Caco-2 (cell line): Measurements from ENCODE around the gene ZNF789. TPM values are rescaled to one million over a fixed set of nuclear protein-coding genes. Genes with fewer than 3 reads are reported as not detected.

Source experiments
- BruUV-seq: library from RNA; stranded (reverse); fragments of 400-500 nt; replicated peaks from 2 replicates; lab custom pipeline; 2021; lab: Mats Ljungman, UMichigan
- CTCF ChIA-PET: fragments of 300-600 bp; sonication (Branson Sonifier 250); formaldehyde crosslinking; loops from one replicate; lab custom pipeline; 2022; ENCODE audit warnings: antibody characterized with exemption; lab: Charles Lee
- POLR2A ChIA-PET: fragments of 300-600 bp; sonication (Branson Sonifier 250); formaldehyde crosslinking; loops from one replicate; lab custom pipeline; 2022; ENCODE audit warnings: antibody characterized with exemption; lab: Charles Lee
- DNase-seq, 2 experiments: peaks; one replicate each; pipeline versions ENCODE4 v3.0.0 to v3.0.0-alpha.2; 2020 to 2022
- H3K27me3 ChIP-seq: replicated peaks from 2 replicates; pipeline ENCODE4 v1.6.0; 2011; ENCODE audit warnings: low read length; ENCODE audit not compliant: control insufficient read depth, insufficient read depth
- H3K36me3 ChIP-seq: 2 replicates; pipeline ENCODE4 v1.5.1; 2011; ENCODE audit warnings: low read length; ENCODE audit not compliant: control insufficient read depth, insufficient read depth
- H3K4me1 ChIP-seq: fragments of 250-450 bp; sonication (Bioruptor Pico); 2 replicates; pipeline ENCODE4 v1.5.1; 2020; ENCODE audit warnings: mild to moderate bottlenecking
- H3K4me3 ChIP-seq: 2 replicates; pipeline ENCODE4 v1.5.1; 2011; ENCODE audit warnings: low read depth, mild to moderate bottlenecking, control low read depth, low read length
- H3K9me3 ChIP-seq: fragments of 250-450 bp; sonication (Bioruptor Pico); 2 replicates; pipeline ENCODE4 v1.5.1; 2020; ENCODE audit warnings: mild to moderate bottlenecking, moderate library complexity
- H3K27ac Mint-ChIP-seq: one replicate; pipeline ENCODE4 v1.8.0; 2022; ENCODE audit warnings: mixed read lengths; ENCODE audit not compliant: unreplicated experiment
- H3K27me3 Mint-ChIP-seq: one replicate; pipeline ENCODE4 v1.8.0; 2022; ENCODE audit warnings: mixed read lengths; ENCODE audit not compliant: insufficient read depth, unreplicated experiment
- H3K36me3 Mint-ChIP-seq: one replicate; pipeline ENCODE4 v1.8.0; 2022; ENCODE audit warnings: mild to moderate bottlenecking, mixed read lengths; ENCODE audit not compliant: insufficient read depth, unreplicated experiment
- H3K4me1 Mint-ChIP-seq: one replicate; pipeline ENCODE4 v1.8.0; 2022; ENCODE audit warnings: low read depth, mixed read lengths; ENCODE audit not compliant: unreplicated experiment
- H3K4me3 Mint-ChIP-seq: one replicate; pipeline ENCODE4 v1.8.0; 2022; ENCODE audit warnings: mild to moderate bottlenecking, moderate library complexity, mixed read lengths; ENCODE audit not compliant: unreplicated experiment
- H3K9me3 Mint-ChIP-seq: one replicate; pipeline ENCODE4 v1.8.0; 2022; ENCODE audit warnings: mixed read lengths; ENCODE audit not compliant: unreplicated experiment
- CTCF ChIP-seq, 2 experiments: fragments of 200-600 bp in 1 of 2; IDR thresholded peaks; 1 replicate in 1 of 2; 2 replicates in 1 of 2; pipeline versions ENCODE4 v1.5.1 to v1.8.0; 2011 to 2022; ENCODE audit warnings: antibody characterized with exemption in 1 of 2, control low read depth in 1 of 2, inconsistent platforms in 1 of 2, low read depth in 1 of 2, low read length in 1 of 2, mild to moderate bottlenecking in 1 of 2, moderate library complexity in 1 of 2; ENCODE audit not compliant: insufficient read depth in 1 of 2, severe bottlenecking in 1 of 2, unreplicated experiment in 1 of 2
- intact Hi-C: fragments of 100-400 bp; cut with micrococcal nuclease; formaldehyde crosslinking; loops from one replicate; pipeline ENCODE4 v1.10.0; 2022; ENCODE audit not compliant: unreplicated experiment
- total RNA-seq: library from RNA; stranded (reverse); gene quantifications from 2 replicates; pipeline ENCODE4 v1.2.3, GENCODE V29; 2022

The ZNF789 gene
- total RNA-seq, 1 experiment from 2014 or later: 30.1 TPM

GRCh38 chr7:99448855-99449254 lies 23.8 kb upstream of the ZNF789 start:
- peaks cover 92% of the 10 kb centered on the region for H3K36me3 Mint-ChIP-seq

GRCh38 chr7:99449326-99449725 lies 23.4 kb upstream of the ZNF789 start:
- no peak overlapping the region for H3K4me3 ChIP-seq
- Mint-ChIP-seq H3K4me1 (peaks cover 6% of the 10 kb centered on the region), H3K9me3 (no peaks in the 10 kb centered on the region), H3K27ac (peak overlapping the region; percentile 14), H3K27me3 (no peaks in the 10 kb centered on the region), H3K4me3 (no peak overlapping the region), H3K36me3 (peaks cover 92% of the 10 kb centered on the region)
- CTCF ChIA-PET: no interaction called here
- H3K9me3 ChIP-seq: no peaks in the 10 kb centered on the region
- H3K4me1 ChIP-seq: no peaks in the 10 kb centered on the region
- intact Hi-C loops: no loop called here
- peaks cover 19% of the 10 kb centered on the region for H3K36me3 ChIP-seq
- no peaks in the 10 kb centered on the region for H3K27me3 ChIP-seq
- no peak for TF ChIP-seq CTCF (IDR thresholded peaks at IDR 0.05; ENCODE audit: insufficient read depth in 1 of 2, low read depth in 1 of 2, low read length in 1 of 2, severe bottlenecking in 1 of 2, unreplicated experiment in 1 of 2)
- BruUV-seq: no TSS peak
- DNase-seq: no peak
- POLR2A ChIA-PET: interaction anchor here (0.6 kb wide), 1 partner anchor 15 kb away, joined by 6 read pairs; no protein-coding TSS in a partner anchor

More at GRCh38 chr7:99448855-99449254, 23.8 kb upstream of the ZNF789 start:
- Mint-ChIP-seq H3K4me3 (no peak overlapping the region), H3K27ac (no peak overlapping the region), H3K4me1 (peaks cover 4% of the 10 kb centered on the region), H3K9me3 (no peaks in the 10 kb centered on the region), H3K27me3 (no peaks in the 10 kb centered on the region)
- TF ChIP-seq CTCF (IDR thresholded peaks at IDR 0.05; ENCODE audit: insufficient read depth in 1 of 2, low read depth in 1 of 2, low read length in 1 of 2, severe bottlenecking in 1 of 2, unreplicated experiment in 1 of 2): no peak
- intact Hi-C loops: no loop called here
- no peak overlapping the region for H3K4me3 ChIP-seq
- DNase-seq: no peak
- H3K9me3 ChIP-seq: no peaks in the 10 kb centered on the region
- no TSS peak for BruUV-seq
- no peaks in the 10 kb centered on the region for H3K27me3 ChIP-seq
- peaks cover 19% of the 10 kb centered on the region for H3K36me3 ChIP-seq
- no peaks in the 10 kb centered on the region for H3K4me1 ChIP-seq
- ChIA-PET CTCF (no interaction called here), POLR2A (interaction anchor here (0.6 kb wide), 1 partner anchor 15 kb away, joined by 6 read pairs; no protein-coding TSS in a partner anchor)

- Mint-ChIP-seq H3K27ac (no peak overlapping the region), H3K27me3 (no peaks in the 10 kb centered on the region)
- CTCF ChIA-PET: no interaction called here
Observed at GRCh38 chr7:99451936-99452335, 20.8 kb upstream of the ZNF789 start.

More at GRCh38 chr7:99451936-99452335, 20.8 kb upstream of the ZNF789 start:
- no peak for DNase-seq
- Mint-ChIP-seq H3K4me3 (no peak overlapping the region), H3K36me3 (peaks cover 92% of the 10 kb centered on the region), H3K4me1 (peaks cover 12% of the 10 kb centered on the region), H3K9me3 (no peaks in the 10 kb centered on the region)
- POLR2A ChIA-PET: interaction anchor here (0.5 kb wide), 1 partner anchor 566 kb away, joined by 5 read pairs; no protein-coding TSS in a partner anchor
- no peaks in the 10 kb centered on the region for H3K9me3 ChIP-seq
- no peaks in the 10 kb centered on the region for H3K27me3 ChIP-seq
- no peak overlapping the region for H3K4me3 ChIP-seq
- intact Hi-C loops: no loop called here
- peaks cover 14% of the 10 kb centered on the region for H3K36me3 ChIP-seq
- no peak for TF ChIP-seq CTCF (IDR thresholded peaks at IDR 0.05; ENCODE audit: insufficient read depth in 1 of 2, low read depth in 1 of 2, low read length in 1 of 2, severe bottlenecking in 1 of 2, unreplicated experiment in 1 of 2)
- H3K4me1 ChIP-seq: no peaks in the 10 kb centered on the region
- no TSS peak for BruUV-seq
